Loucy (cell line): ENCODE data around the gene UBASH3A.

Experiments used
- H2AFZ ChIP-seq: fragments of 200-600 bp; sonication (generic); 2 replicates; pipeline ENCODE4 v1.6.0; 2016; ENCODE audit warnings: antibody characterized with exemption, mild to moderate bottlenecking, low read length, moderate library complexity
- H3F3A ChIP-seq: fragments of 200-600 bp; 2 replicates; pipeline ENCODE4 v1.6.0; 2016; ENCODE audit warnings: antibody characterized with exemption, low read depth, mild to moderate bottlenecking
- H3K27me3 ChIP-seq: fragments of 200-600 bp; sonication (generic); 2 replicates; pipeline ENCODE4 v1.6.1; 2014; ENCODE audit warnings: low read length, mild to moderate bottlenecking; ENCODE audit not compliant: insufficient read depth, poor library complexity, severe bottlenecking
- H3K36me3 ChIP-seq: fragments of 200-600 bp; sonication (generic); 2 replicates; pipeline ENCODE4 v1.6.1; 2016; ENCODE audit warnings: low read length; ENCODE audit not compliant: insufficient read depth
- H3K4me1 ChIP-seq: fragments of 200-600 bp; sonication (generic); 2 replicates; pipeline ENCODE4 v1.5.1; 2014; ENCODE audit warnings: low read length, mild to moderate bottlenecking; ENCODE audit not compliant: insufficient read depth, poor library complexity, severe bottlenecking
- H3K4me2 ChIP-seq: fragments of 200-600 bp; sonication (generic); 2 replicates; pipeline ENCODE4 v1.6.0; 2014; ENCODE audit warnings: antibody characterized with exemption, low read length, low read depth, mild to moderate bottlenecking; ENCODE audit not compliant: poor library complexity, severe bottlenecking
- H3K4me3 ChIP-seq: fragments of 200-600 bp; sonication (generic); 2 replicates; pipeline ENCODE4 v1.5.1; 2014; ENCODE audit warnings: low read length, mild to moderate bottlenecking, mixed read lengths; ENCODE audit not compliant: poor library complexity, severe bottlenecking
- H3K79me2 ChIP-seq: fragments of 200-600 bp; sonication (generic); 2 replicates; pipeline ENCODE4 v1.6.1; 2014; ENCODE audit warnings: low read length; ENCODE audit not compliant: insufficient read depth
- H3K9ac ChIP-seq: fragments of 200-600 bp; sonication (generic); 2 replicates; pipeline ENCODE4 v1.6.0; 2014; ENCODE audit warnings: mild to moderate bottlenecking, low read depth, low read length, moderate library complexity; ENCODE audit not compliant: poor library complexity, severe bottlenecking
- H3K9me2 ChIP-seq: fragments of 200-600 bp; sonication (generic); replicated peaks from 2 replicates; pipeline ENCODE4 v1.6.1; 2016; ENCODE audit warnings: low read depth, low read length, mixed read lengths
- H3K9me3 ChIP-seq: fragments of 200-600 bp; sonication (generic); 2 replicates; pipeline ENCODE4 v1.6.1; 2014; ENCODE audit warnings: mild to moderate bottlenecking, antibody characterized with exemption, low read length, low read depth; ENCODE audit not compliant: insufficient read depth
- H4K20me1 ChIP-seq: fragments of 200-600 bp; sonication (generic); 2 replicates; pipeline ENCODE4 v1.6.0; 2014; ENCODE audit warnings: antibody characterized with exemption, low read length, mild to moderate bottlenecking; ENCODE audit not compliant: insufficient read depth, poor library complexity, severe bottlenecking
- EZH2phosphoT487 ChIP-seq: fragments of 200-600 bp; IDR thresholded peaks from 2 replicates; pipeline ENCODE4 v1.6.1; 2018; ENCODE audit warnings: antibody characterized with exemption, mild to moderate bottlenecking, moderate library complexity, borderline replicate concordance
- TF ChIP-seq, protein P1 (sequence below): fragments of 200-600 bp; sonication (generic); conservative IDR thresholded peaks from 2 replicates; pipeline ENCODE4 v1.5.1; 2014; ENCODE audit warnings: mild to moderate bottlenecking, antibody characterized with exemption, low read length

The UBASH3A gene

DNA sequence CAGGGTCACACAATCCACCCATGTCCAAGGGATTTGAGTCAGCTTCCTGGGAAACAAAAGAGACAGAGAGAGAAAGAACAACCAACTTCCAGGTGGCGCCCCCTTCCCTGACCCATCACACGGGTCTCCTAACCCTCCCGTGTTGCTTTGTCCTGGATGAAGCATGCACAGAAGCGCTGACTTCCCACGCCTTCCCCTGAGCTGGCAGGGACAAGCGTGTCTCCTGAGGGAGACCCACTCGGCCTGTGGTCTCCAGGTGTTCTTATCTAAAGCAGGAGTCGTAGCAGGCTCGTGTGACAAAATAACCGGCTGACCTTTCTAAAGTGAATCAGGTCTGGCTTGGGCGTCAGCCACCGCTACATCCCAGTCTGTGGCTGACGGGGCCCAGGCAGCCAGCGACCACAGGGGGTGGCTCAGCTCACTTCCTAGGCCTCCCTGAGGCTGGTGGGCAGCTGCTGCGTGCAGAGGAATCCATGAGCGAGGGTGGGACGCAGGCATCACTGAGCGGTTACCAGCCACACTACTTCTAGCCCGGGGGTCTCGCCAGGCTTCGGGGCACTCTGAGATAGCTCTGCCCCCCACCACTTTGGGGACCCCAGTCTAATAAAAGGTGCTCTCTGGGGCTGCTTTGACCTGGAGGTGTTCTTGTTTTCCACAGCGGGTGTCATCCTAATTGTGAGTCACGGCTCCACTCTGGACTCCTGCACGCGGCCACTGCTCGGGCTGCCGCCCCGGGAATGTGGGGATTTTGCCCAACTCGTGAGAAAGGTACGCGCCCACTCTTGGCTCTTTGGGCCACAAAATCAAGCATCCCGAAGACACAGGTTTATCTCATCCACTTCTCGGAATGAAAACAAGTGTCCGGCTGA lies 40.4 kb downstream of the UBASH3A start:
- Histone ChIP-seq H3K9me2 (no peaks in the 10 kb centered on the region), H3K4me2 (no peak overlapping the region), H3K79me2 (no peaks in the 10 kb centered on the region), H2AFZ (no peak overlapping the region), H3K4me3 (no peak overlapping the region), H3K27me3 (no peaks in the 10 kb centered on the region), H3K9me3 (no peaks in the 10 kb centered on the region), H3K36me3 (no peaks in the 10 kb centered on the region; the same call in 1 of the 2 replicates), H3K9ac (no peak overlapping the region), H4K20me1 (no peaks in the 10 kb centered on the region), H3K4me1 (peaks cover 20% of the 10 kb centered on the region), H3F3A (no peaks in the 10 kb centered on the region)
- TF ChIP-seq, protein P1, sequence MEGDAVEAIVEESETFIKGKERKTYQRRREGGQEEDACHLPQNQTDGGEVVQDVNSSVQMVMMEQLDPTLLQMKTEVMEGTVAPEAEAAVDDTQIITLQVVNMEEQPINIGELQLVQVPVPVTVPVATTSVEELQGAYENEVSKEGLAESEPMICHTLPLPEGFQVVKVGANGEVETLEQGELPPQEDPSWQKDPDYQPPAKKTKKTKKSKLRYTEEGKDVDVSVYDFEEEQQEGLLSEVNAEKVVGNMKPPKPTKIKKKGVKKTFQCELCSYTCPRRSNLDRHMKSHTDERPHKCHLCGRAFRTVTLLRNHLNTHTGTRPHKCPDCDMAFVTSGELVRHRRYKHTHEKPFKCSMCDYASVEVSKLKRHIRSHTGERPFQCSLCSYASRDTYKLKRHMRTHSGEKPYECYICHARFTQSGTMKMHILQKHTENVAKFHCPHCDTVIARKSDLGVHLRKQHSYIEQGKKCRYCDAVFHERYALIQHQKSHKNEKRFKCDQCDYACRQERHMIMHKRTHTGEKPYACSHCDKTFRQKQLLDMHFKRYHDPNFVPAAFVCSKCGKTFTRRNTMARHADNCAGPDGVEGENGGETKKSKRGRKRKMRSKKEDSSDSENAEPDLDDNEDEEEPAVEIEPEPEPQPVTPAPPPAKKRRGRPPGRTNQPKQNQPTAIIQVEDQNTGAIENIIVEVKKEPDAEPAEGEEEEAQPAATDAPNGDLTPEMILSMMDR = no peak
- no peak for TF ChIP-seq EZH2phosphoT487

DNA sequence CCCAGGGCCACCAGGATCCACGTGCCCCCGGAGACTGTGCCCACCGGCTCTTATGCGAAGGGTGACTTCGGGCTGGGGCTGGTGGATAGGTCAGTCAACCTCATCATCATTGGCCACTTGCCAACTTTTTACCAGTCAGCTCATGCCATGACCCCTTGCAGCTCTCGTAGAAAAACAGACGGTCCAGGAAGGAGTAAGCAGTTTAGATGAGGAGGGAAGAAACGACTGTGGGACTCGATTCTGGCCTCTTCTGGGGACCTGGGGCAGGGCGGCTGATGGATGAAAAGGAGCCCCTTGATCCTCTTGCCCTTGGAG lies 41.0 kb downstream of the UBASH3A start:
- Histone ChIP-seq H2AFZ (no peak overlapping the region), H3K27me3 (no peaks in the 10 kb centered on the region), H3K4me3 (no peak overlapping the region), H3K4me1 (peaks cover 26% of the 10 kb centered on the region), H3K79me2 (no peaks in the 10 kb centered on the region), H3K9ac (no peak overlapping the region), H3K36me3 (no peaks in the 10 kb centered on the region; the same call in 1 of the 2 replicates), H3K9me3 (no peaks in the 10 kb centered on the region), H3K4me2 (no peak overlapping the region), H3F3A (no peaks in the 10 kb centered on the region), H4K20me1 (no peaks in the 10 kb centered on the region), H3K9me2 (no peaks in the 10 kb centered on the region)
- no peak for TF ChIP-seq EZH2phosphoT487
- TF ChIP-seq, protein P1 = no peak

DNA sequence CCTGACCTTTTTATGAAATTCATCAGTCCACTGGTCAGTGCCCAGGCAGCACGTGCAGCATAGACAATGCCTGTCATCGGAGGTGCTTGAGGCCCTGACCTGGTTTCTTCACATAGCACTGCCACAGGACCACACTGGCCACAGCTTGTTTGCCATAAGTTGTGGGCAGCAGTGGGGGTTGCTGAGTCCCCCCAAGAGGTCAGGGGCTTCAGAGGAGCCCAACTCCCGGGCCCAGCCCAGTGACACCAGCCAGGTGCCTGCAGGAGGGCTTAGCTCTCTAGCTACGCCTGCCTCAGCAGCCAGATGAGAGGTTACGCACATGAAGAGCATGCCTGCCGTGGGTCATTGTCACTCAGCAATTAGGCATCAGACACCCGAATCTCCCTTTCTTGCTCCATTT lies 41.6 kb downstream of the UBASH3A start:
- no peaks in the 10 kb centered on the region for H3K9me2 ChIP-seq
- H3K9ac ChIP-seq = no peak overlapping the region
- peaks cover 31% of the 10 kb centered on the region for H3K4me1 ChIP-seq
- no peaks in the 10 kb centered on the region for H4K20me1 ChIP-seq
- H3K79me2 ChIP-seq = no peaks in the 10 kb centered on the region
- H3K4me2 ChIP-seq = no peak overlapping the region
- no peak overlapping the region for H3K4me3 ChIP-seq
- H3K27me3 ChIP-seq = no peaks in the 10 kb centered on the region
- no peaks in the 10 kb centered on the region; the same call in 1 of the 2 replicates for H3K36me3 ChIP-seq
- TF ChIP-seq, protein P1 = no peak
- TF ChIP-seq EZH2phosphoT487 = no peak
- no peaks in the 10 kb centered on the region for H3K9me3 ChIP-seq
- no peaks in the 10 kb centered on the region for H3F3A ChIP-seq
- no peak overlapping the region for H2AFZ ChIP-seq
